RWPE2 (cell line): Measurements from ENCODE around the gene DBNL.

ENCODE experiments used
- ATAC-seq: fragments of 200-7000 bp; cut with Tn5 transposase; 3 replicates; pipeline ENCODE4 v1.9.1; 2021; ENCODE audit warnings: low read depth
- DNase-seq: peaks from one replicate; pipeline ENCODE4 v3.0.0-alpha.2; 2020; ENCODE audit warnings: low spot score
- H3K27ac ChIP-seq: fragments of 450-650 bp; 2 replicates; pipeline ENCODE4 v1.5.1; 2017; ENCODE audit warnings: mild to moderate bottlenecking; ENCODE audit not compliant: poor library complexity, severe bottlenecking
- H3K27me3 ChIP-seq: fragments of 250-450 bp; sonication (Bioruptor Pico); 2 replicates; pipeline ENCODE4 v1.5.1; 2021; ENCODE audit warnings: mild to moderate bottlenecking, moderate library complexity; ENCODE audit not compliant: insufficient read depth, poor library complexity, severe bottlenecking
- H3K36me3 ChIP-seq: fragments of 250-450 bp; sonication (Bioruptor Pico); 2 replicates; pipeline ENCODE4 v1.5.1; 2020; ENCODE audit warnings: low read depth, mild to moderate bottlenecking, moderate library complexity
- H3K4me1 ChIP-seq: fragments of 250-450 bp; sonication (Bioruptor Pico); 2 replicates; pipeline ENCODE4 v1.5.1; 2021; ENCODE audit warnings: mild to moderate bottlenecking, moderate library complexity; ENCODE audit not compliant: insufficient read depth, poor library complexity, severe bottlenecking
- H3K4me3 ChIP-seq: fragments of 250-450 bp; sonication (Bioruptor Pico); 2 replicates; pipeline ENCODE4 v1.5.1; 2021; ENCODE audit warnings: mild to moderate bottlenecking, moderate library complexity; ENCODE audit not compliant: severe bottlenecking
- H3K9me3 ChIP-seq: fragments of 250-450 bp; sonication (Bioruptor Pico); 2 replicates; pipeline ENCODE4 v1.5.1; 2021; ENCODE audit warnings: mild to moderate bottlenecking, moderate library complexity; ENCODE audit not compliant: severe bottlenecking
- TF ChIP-seq, protein P1 (sequence below): fragments of 450-650 bp; IDR thresholded peaks from one replicate; pipeline ENCODE4 v1.5.1; 2017; ENCODE audit warnings: mild to moderate bottlenecking, moderate library complexity; ENCODE audit not compliant: poor library complexity, severe bottlenecking

The DBNL gene

DNA sequence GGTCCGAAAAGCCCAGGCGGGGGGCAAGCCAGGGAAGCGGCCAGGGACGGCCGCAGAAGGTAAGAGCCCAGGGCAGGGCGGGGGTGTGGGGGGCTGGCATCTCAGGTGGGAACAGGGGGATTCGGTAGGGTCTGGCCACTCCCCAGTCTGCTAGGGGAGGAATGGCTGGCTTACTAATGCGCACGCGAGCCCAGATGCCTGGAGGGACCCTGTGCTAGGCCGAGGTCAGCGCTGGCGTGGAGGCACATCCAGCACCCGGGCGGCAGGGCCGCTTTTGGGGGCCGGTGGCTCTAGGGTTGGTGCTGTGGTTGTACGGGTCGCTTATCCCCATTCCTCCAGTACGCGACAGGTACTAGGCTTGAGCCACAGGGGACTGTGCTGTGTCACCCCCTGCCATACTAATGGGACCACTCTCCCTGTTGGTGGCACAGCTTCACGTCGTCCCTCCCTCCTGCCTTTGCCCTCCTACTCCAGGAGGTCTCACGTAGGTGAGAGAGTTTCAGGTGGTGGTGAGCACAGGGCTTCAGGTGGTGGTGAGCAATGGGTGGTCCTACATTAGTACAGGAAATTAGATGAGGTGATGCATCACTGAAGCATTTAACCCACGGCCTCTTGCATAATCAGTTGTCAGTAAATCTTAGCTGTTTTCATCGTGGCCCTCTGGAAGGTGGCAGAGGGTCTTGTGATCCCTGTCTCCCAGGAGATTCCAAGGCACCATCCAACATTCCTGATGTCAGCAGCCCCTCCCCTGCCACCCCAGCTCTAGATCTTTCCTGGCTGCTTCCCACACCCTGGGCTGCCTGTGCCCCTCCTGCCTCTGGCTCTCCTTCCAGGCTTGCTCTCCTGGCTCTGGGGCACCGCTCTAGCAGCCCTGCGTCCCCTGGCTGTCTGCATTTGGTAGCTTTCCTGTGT is 60.6 kb downstream of the DBNL start:
- no peak for DNase-seq

DNA sequence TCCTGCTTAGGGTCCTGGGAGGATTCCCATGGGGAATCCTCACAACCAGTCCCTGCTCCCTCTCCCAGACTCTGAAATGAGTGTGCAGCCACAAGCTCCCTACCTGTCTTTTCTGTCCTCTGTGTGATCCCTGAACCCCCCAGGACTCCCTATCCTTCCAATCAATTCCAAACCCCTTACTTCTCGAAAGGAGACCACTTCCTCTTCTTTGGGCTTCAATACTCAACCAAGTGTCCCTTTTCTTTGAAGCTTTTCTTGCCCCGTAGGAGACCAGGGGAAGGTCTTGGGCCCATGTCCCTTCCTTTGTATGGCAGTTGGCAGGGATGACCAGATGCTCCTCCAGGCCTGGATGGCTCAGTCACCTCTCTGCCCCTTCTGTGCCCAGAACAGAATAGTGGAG is 61.3 kb downstream of the DBNL start:
- TF ChIP-seq, protein P1, sequence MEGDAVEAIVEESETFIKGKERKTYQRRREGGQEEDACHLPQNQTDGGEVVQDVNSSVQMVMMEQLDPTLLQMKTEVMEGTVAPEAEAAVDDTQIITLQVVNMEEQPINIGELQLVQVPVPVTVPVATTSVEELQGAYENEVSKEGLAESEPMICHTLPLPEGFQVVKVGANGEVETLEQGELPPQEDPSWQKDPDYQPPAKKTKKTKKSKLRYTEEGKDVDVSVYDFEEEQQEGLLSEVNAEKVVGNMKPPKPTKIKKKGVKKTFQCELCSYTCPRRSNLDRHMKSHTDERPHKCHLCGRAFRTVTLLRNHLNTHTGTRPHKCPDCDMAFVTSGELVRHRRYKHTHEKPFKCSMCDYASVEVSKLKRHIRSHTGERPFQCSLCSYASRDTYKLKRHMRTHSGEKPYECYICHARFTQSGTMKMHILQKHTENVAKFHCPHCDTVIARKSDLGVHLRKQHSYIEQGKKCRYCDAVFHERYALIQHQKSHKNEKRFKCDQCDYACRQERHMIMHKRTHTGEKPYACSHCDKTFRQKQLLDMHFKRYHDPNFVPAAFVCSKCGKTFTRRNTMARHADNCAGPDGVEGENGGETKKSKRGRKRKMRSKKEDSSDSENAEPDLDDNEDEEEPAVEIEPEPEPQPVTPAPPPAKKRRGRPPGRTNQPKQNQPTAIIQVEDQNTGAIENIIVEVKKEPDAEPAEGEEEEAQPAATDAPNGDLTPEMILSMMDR: no peak
- no peak for ATAC-seq
- Histone ChIP-seq H3K4me3 (no peak overlapping the region), H3K27ac (no peak overlapping the region), H3K9me3 (no peaks in the 10 kb centered on the region), H3K36me3 (no peaks in the 10 kb centered on the region), H3K4me1 (peaks cover 16% of the 10 kb centered on the region), H3K27me3 (no peaks in the 10 kb centered on the region)
- DNase-seq: no peak

More for the DNA sequence above, 60.6 kb downstream of the DBNL start:
- no peaks in the 10 kb centered on the region for H3K9me3 ChIP-seq
- no peaks in the 10 kb centered on the region for H3K27me3 ChIP-seq
- TF ChIP-seq, protein P1: no peak
- H3K36me3 ChIP-seq: no peaks in the 10 kb centered on the region
- peaks cover 16% of the 10 kb centered on the region for H3K4me1 ChIP-seq
- H3K27ac ChIP-seq: no peak overlapping the region
- H3K4me3 ChIP-seq: no peak overlapping the region
- peak; percentile 35 for ATAC-seq

- no peaks in the 10 kb centered on the region for H3K36me3 ChIP-seq
- H3K4me3 ChIP-seq: no peak overlapping the region
- TF ChIP-seq, protein P1: no peak
- H3K9me3 ChIP-seq: no peaks in the 10 kb centered on the region
- no peak for ATAC-seq
- H3K27ac ChIP-seq: no peak overlapping the region
- no peak for DNase-seq
- H3K4me1 ChIP-seq: peaks cover 16% of the 10 kb centered on the region
- H3K27me3 ChIP-seq: no peaks in the 10 kb centered on the region
These were observed 62.0 kb downstream of the DBNL start for GRCh38 chr7:44106311-44107065.

DNA sequence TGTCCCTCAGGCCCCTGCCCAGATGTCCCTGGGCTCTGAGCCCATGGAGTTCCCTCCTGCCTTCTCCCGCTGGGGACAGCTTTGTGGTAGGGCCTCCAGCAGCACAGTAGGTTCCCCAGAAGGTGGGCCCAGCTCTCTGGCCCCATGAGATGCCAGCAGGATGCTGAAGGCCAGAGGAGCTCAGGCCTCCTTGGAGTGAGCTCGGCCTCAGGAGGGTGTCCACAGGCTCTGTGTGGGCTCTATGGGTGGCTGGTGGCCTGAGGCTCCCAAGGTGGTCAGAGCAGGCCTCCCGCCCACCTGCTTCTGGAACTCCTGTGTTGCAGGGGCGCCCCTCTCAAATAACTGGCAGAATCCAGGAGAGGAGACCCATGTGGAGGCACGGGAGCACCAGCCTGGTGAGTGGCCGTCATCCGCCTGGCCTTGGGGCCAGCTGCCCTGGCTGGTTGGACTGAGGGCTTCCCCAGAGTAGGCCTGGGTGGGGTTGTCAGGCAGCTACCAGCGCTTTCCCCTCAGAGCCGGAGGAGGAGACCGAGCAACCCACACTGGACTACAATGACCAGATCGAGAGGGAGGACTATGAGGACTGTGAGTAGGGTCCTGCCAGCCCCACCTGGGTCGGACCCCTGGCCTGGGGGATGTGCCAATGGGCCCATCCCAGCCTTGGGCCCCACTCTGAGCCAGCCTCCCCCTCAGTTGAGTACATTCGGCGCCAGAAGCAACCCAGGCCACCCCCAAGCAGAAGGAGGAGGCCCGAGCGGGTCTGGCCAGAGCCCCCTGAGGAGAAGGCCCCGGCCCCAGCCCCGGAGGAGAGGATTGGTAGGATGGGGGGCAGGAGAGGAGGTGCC is 62.8 kb downstream of the DBNL start:
- Histone ChIP-seq H3K36me3 (no peaks in the 10 kb centered on the region), H3K9me3 (no peaks in the 10 kb centered on the region), H3K27ac (no peak overlapping the region), H3K27me3 (no peaks in the 10 kb centered on the region), H3K4me3 (no peak overlapping the region), H3K4me1 (peaks cover 13% of the 10 kb centered on the region)
- DNase-seq: no peak
- no peak for ATAC-seq
- TF ChIP-seq, protein P1: no peak
